Measurements from ENCODE around the gene HNRNPA0.

GRCh38 chr5:137743031-137743640 lies 11.0 kb downstream of the HNRNPA0 start:
- TF ChIP-seq EZH2phosphoT487 (IDR thresholded peaks at IDR 0.05; ENCODE audit: borderline replicate concordance, low read depth, low read length): no peak
- TF ChIP-seq, protein P1, sequence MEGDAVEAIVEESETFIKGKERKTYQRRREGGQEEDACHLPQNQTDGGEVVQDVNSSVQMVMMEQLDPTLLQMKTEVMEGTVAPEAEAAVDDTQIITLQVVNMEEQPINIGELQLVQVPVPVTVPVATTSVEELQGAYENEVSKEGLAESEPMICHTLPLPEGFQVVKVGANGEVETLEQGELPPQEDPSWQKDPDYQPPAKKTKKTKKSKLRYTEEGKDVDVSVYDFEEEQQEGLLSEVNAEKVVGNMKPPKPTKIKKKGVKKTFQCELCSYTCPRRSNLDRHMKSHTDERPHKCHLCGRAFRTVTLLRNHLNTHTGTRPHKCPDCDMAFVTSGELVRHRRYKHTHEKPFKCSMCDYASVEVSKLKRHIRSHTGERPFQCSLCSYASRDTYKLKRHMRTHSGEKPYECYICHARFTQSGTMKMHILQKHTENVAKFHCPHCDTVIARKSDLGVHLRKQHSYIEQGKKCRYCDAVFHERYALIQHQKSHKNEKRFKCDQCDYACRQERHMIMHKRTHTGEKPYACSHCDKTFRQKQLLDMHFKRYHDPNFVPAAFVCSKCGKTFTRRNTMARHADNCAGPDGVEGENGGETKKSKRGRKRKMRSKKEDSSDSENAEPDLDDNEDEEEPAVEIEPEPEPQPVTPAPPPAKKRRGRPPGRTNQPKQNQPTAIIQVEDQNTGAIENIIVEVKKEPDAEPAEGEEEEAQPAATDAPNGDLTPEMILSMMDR (conservative IDR thresholded peaks at IDR 0.05; ENCODE audit: low read length): peak; percentile 80

All from OCI-LY7 (cell line).